HepG2 (cell line): ENCODE measurements around the gene GPC6. TPM values are rescaled to one million over a fixed set of nuclear protein-coding genes. Genes with fewer than 3 reads are reported as not detected.

Source experiments
- MED13 ChIP-seq: sonication (generic); formaldehyde crosslinking; IDR thresholded peaks from 2 replicates; pipeline ENCODE4 v1.5.0; 2020; ENCODE audit warnings: missing genetic modification reagents
- MLX ChIP-seq: IDR thresholded peaks from 2 replicates; pipeline ENCODE4 v1.6.1; 2016
- NAIF1 ChIP-seq: sonication (generic); formaldehyde crosslinking; IDR thresholded peaks from 2 replicates; pipeline ENCODE4 v1.5.0; 2020; ENCODE audit warnings: mild to moderate bottlenecking, missing genetic modification reagents, borderline replicate concordance
- RFXANK ChIP-seq: IDR thresholded peaks from 2 replicates; pipeline ENCODE4 v1.6.1; 2016
- SRSF1 ChIP-seq: fragments of 200-400 bp; formaldehyde crosslinking; optimal IDR thresholded peaks from 2 replicates; pipeline ENCODE3; 2017; ENCODE audit warnings: mild to moderate bottlenecking, low read depth, low read length, moderate library complexity
- USF2 ChIP-seq, 2 experiments: sonication (generic) in 1 of 2; formaldehyde crosslinking in 1 of 2; IDR thresholded peaks; 2 replicates each; pipeline versions ENCODE4 v1.5.1 to v1.6.1; 2011 to 2020; ENCODE audit warnings: borderline replicate concordance in 1 of 2, low read depth in 1 of 2, low read length in 1 of 2, mild to moderate bottlenecking in 1 of 2, missing genetic modification reagents in 1 of 2, moderate library complexity in 1 of 2
- ZBTB10 ChIP-seq: sonication (generic); formaldehyde crosslinking; IDR thresholded peaks from 2 replicates; pipeline ENCODE4 v1.4.0; 2020; ENCODE audit warnings: missing genetic modification reagents, borderline replicate concordance
- ZBTB7B ChIP-seq: sonication (generic); formaldehyde crosslinking; IDR thresholded peaks from 2 replicates; pipeline ENCODE4 v1.4.0; 2020; ENCODE audit warnings: missing genetic modification reagents
- ZNF296 ChIP-seq: sonication (generic); formaldehyde crosslinking; conservative IDR thresholded peaks from 2 replicates; pipeline ENCODE4 v1.5.0; 2020; ENCODE audit warnings: mild to moderate bottlenecking, missing genetic modification reagents
- ZNF382 ChIP-seq: sonication (generic); formaldehyde crosslinking; IDR thresholded peaks from 2 replicates; pipeline ENCODE4 v1.5.0; 2020; ENCODE audit warnings: missing genetic modification reagents, mild to moderate bottlenecking, borderline replicate concordance
- ZNF407 ChIP-seq: sonication (generic); formaldehyde crosslinking; IDR thresholded peaks from one replicate; pipeline ENCODE4 v1.5.1; 2020; ENCODE audit warnings: mild to moderate bottlenecking, missing genetic modification reagents; ENCODE audit errors: not compliant biosample characterization
- ZNF44 ChIP-seq: sonication (generic); formaldehyde crosslinking; IDR thresholded peaks from 2 replicates; pipeline ENCODE4 v1.5.1; 2020; ENCODE audit warnings: mild to moderate bottlenecking, missing genetic modification reagents
- ZNF547 ChIP-seq: sonication (generic); formaldehyde crosslinking; IDR thresholded peaks from 2 replicates; pipeline ENCODE4 v1.5.1; 2020; ENCODE audit warnings: mild to moderate bottlenecking, missing genetic modification reagents
- ZNF577 ChIP-seq: sonication (generic); formaldehyde crosslinking; IDR thresholded peaks from 2 replicates; pipeline ENCODE4 v1.4.0; 2020; ENCODE audit warnings: mild to moderate bottlenecking, low read depth, missing genetic modification reagents, borderline replicate concordance
- ZNF614 ChIP-seq: IDR thresholded peaks from 2 replicates; pipeline ENCODE4 v1.6.1; 2018; ENCODE audit warnings: missing biosample characterization, missing genetic modification reagents, inconsistent platforms, borderline replicate concordance
- ZNF660 ChIP-seq: sonication (generic); formaldehyde crosslinking; IDR thresholded peaks from 2 replicates; pipeline ENCODE4 v1.5.1; 2020; ENCODE audit warnings: mild to moderate bottlenecking, low read depth, missing genetic modification reagents, borderline replicate concordance
- polyA plus RNA-seq, 8 experiments: library from polyadenylated mRNA; depleted of rRNA in 3 of 8; stranded (reverse) in 7 of 8; unstranded in 1 of 8; fragments of >200 nt; fragmentation: Illumina TruSeq in 4 of 8; extraction: Trizol in 4 of 8; gene quantifications; 2 replicates each; pipeline versions ENCODE4 v1.2.1 to v1.2.3, GENCODE V29; 2011 to 2016; ENCODE audit warnings: low read depth in 4 of 8, missing spikeins in 1 of 8, mixed read lengths in 1 of 8; ENCODE audit not compliant: insufficient read depth in 1 of 8
- total RNA-seq, 5 experiments: library from RNA; depleted of rRNA; stranded (reverse); fragments of >200 nt; fragmentation: Illumina TruSeq; extraction: Trizol; gene quantifications; 2 replicates each; pipeline ENCODE4 v1.2.3, GENCODE V29; 2016; ENCODE audit warnings: low read depth in 1 of 5

The GPC6 gene
- total and polyA plus RNA-seq, 2 of the 13 experiments (the other 11 are each of a cell fraction or from before 2014, with no cell fraction given), result 24.5 to 33.9 TPM

- no peak for TF ChIP-seq ZNF407 (CRISPR knock-in tag)
- no peak for TF ChIP-seq ZNF382 (CRISPR knock-in tag)
- TF ChIP-seq ZNF296 (CRISPR knock-in tag), result no peak
- peak; percentile 97 for TF ChIP-seq ZNF614 (CRISPR knock-in tag)
- TF ChIP-seq ZNF547 (CRISPR knock-in tag), result no peak; the same call in 1 of the 2 replicates
- TF ChIP-seq ZBTB10 (CRISPR knock-in tag), result peak; percentile 81; the same call in 1 of the 2 replicates
- TF ChIP-seq RFXANK (CRISPR knock-in tag), result no peak
- no peak for TF ChIP-seq SRSF1
- TF ChIP-seq NAIF1 (CRISPR knock-in tag), result peak; percentile 35; the same call in 1 of the 2 replicates
- peak; percentile 52; the same call in 1 of the 2 replicates for TF ChIP-seq ZBTB7B (CRISPR knock-in tag)
- TF ChIP-seq ZNF577, result no peak
- TF ChIP-seq USF2 (IDR thresholded peaks at IDR 0.05; ENCODE audit: low read depth, low read length), result no peak
- TF ChIP-seq USF2 (CRISPR knock-in tag; IDR thresholded peaks at IDR 0.05; ENCODE audit: borderline replicate concordance), result no peak; the same call in 1 of the 2 replicates
- TF ChIP-seq MLX (CRISPR knock-in tag), result peak; percentile 95
- no peak for TF ChIP-seq ZNF44 (CRISPR knock-in tag)
- TF ChIP-seq ZNF660 (CRISPR knock-in tag), result no peak
- TF ChIP-seq MED13 (CRISPR knock-in tag), result peak; percentile 77; the same call in 1 of the 2 replicates
These were observed 2.1 kb upstream of the GPC6 start (continued) for GRCh38 chr13:93224535-93224934.
